KOPT-K1 (cell line): ENCODE measurements around the gene ANO3.

Experiments used
- H3K27ac ChIP-seq: fragments of 200-600 bp; sonication (generic); 2 replicates; pipeline ENCODE4 v1.5.1; 2016; ENCODE audit warnings: antibody characterized with exemption, mild to moderate bottlenecking, low read depth, low read length; ENCODE audit not compliant: poor library complexity, severe bottlenecking
- H3K36me3 ChIP-seq: fragments of 200-600 bp; sonication (generic); 2 replicates; pipeline ENCODE4 v1.5.1; 2017; ENCODE audit warnings: antibody characterized with exemption, mild to moderate bottlenecking, low read length, moderate library complexity; ENCODE audit not compliant: insufficient read depth
- H3K9me3 ChIP-seq: fragments of 200-600 bp; sonication (generic); 2 replicates; pipeline ENCODE4 v1.5.1; 2017; ENCODE audit warnings: antibody characterized with exemption, low read length, mild to moderate bottlenecking; ENCODE audit not compliant: insufficient read depth, poor library complexity, severe bottlenecking

ANO3 gene

DNA sequence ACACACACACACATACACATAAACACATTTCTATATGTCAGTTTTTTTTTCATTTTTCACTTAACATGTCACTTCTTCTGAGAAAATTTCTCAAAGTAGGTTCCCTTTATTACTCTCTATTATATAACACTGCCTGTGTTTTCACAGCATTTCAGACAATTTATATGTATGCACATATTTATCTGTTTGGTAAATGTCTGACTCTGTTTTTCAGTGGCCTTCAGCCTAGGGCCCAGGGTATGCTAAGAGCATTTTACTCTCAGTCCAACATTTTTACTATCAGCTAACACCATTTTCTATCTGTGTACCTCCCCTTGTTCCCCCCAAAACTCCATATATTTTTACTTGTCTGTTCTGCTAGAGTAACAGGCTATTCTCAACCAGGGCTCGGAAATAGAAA, 92.3 kb downstream of the ANO3 start:
- H3K27ac ChIP-seq: no peak overlapping the region
- no peaks in the 10 kb centered on the region for H3K36me3 ChIP-seq
- H3K9me3 ChIP-seq: no peaks in the 10 kb centered on the region

DNA sequence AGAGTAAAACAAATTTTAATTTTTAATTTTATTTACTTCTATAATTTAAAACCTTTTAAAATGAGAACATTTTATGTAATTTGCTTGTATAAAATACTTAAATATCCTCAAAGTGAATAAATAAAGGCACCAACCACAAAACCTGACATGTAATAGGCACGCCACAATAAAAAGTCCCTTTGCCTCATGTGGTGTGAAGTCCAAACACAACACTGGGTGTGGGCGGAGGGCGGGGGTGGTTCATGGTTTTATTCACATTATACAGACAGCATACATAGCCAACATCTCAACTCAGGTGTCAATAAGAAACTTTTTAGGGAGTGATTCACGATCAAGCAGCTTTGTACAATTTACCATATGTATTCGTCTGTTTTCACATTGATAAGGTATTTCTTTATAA, 107.9 kb downstream of the ANO3 start:
- H3K9me3 ChIP-seq: no peaks in the 10 kb centered on the region

DNA sequence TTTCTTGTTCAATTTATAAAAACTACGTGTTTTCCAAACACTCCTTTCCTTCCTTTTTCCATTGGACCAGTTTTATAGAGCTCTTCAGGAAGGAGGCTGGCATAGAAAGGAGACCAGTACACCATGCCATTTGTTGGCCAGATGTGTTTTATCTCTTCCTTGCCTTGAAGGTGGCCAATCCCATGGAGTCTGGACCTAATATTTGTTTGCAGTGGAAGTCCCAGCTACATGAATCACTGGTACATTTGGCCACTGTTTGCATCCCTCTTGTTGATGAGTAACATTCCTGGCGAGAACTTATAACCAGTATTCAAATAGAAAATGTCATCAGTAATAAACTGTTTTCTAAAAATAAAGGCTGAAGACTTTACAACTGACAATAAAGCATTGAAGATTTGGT, 110.2 kb downstream of the ANO3 start:
- Histone ChIP-seq H3K36me3 (no peaks in the 10 kb centered on the region), H3K9me3 (no peaks in the 10 kb centered on the region), H3K27ac (no peak overlapping the region)

More for the DNA sequence above, 107.9 kb downstream of the ANO3 start:
- no peaks in the 10 kb centered on the region for H3K36me3 ChIP-seq
- no peak overlapping the region for H3K27ac ChIP-seq

DNA sequence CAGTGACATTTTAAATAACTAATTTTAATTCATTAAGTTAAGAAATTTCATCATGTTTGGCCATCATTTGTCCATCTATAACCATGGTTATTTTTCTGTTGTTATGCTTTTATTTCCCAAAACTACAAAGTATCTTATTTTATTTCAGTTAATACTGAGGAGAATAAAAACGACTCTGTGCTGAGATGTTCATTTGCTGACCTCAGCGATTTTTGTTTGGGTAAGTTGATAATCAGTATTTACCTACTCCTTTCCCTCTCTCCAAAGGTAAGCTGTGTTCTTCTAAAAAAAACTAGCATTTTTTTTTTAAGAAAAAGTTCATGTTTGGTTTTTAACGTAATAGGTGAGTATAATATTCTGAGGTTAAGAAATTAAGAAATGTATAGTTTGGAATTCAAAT, 111.7 kb downstream of the ANO3 start:
- Histone ChIP-seq H3K9me3 (no peaks in the 10 kb centered on the region), H3K36me3 (no peaks in the 10 kb centered on the region), H3K27ac (no peak overlapping the region)

DNA sequence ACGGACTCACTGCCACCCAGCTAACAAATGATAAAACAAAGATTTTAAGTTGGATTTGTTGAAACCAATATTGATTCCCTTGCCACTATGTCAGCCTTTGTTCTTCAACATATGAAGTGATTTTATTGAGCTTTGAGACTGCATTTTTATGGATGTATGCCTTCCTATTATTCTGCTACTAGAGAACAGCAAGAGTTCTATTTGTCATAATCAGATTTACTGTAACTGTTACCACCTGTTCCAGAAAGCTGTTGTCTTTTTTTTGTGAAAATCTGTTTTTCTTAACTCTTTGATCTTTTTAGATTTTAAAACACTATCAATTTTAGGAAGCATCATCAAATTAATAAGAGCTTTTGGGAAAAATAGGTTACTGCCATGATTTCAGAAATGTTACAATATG, 125.7 kb downstream of the ANO3 start:
- Histone ChIP-seq H3K36me3 (no peaks in the 10 kb centered on the region), H3K27ac (no peak overlapping the region), H3K9me3 (no peaks in the 10 kb centered on the region)

DNA sequence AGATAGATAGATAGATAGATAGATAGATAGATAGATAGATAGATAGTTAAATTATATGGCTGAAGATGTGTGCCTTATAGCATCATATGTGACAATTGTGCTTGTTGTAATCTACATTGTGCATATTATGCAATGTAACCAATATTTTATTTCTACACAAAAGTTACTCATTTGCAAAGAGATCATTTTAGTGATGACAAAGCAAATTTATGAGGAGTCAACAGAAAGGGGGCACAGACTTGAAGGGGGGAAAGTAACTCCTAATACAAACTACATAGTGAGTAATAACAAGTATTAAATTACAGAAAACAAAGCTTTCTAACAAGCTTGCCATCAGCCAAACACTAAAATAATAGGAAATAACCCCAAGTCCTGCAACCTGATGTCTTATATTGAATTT, 133.3 kb downstream of the ANO3 start:
- Histone ChIP-seq H3K36me3 (no peaks in the 10 kb centered on the region), H3K9me3 (no peaks in the 10 kb centered on the region), H3K27ac (no peak overlapping the region)

DNA sequence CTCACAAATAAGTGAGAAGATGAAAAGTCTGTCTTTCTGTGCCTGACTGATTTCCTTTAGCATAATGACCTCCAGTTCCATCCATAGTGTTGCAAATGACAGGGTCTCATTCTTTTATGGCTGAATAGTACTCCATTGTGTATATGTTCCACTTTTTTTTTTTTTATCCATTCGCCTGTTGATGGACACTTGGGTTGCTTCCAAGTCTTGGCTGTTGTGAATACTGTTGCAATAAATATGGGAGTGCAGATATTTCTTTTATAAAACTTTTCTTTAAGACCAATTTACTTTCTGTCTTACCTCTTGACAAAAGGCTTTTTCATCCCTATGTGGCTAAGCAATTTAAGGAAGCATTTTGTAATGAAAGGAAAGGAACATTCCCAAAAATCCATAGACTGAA, 135.6 kb downstream of the ANO3 start:
- Histone ChIP-seq H3K27ac (no peak overlapping the region), H3K36me3 (no peaks in the 10 kb centered on the region), H3K9me3 (no peaks in the 10 kb centered on the region)

DNA sequence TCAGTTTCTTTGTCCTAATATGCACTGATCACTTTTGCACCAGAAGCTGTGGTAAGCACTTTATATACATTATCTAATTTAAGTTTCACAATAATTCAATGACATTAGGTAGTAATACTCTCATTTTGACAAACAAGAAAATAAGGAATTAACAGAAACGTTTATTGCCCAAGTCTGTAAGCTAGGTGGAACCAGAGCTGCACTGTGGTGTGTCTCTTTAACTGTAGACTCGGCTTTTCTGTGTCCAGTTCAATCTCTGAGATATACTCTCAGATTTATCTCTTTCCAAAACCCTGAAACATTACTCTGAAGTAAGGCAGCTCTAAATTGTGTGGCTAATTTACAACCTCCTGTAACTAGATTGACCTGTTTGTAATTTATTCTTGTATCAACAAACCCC, 139.1 kb downstream of the ANO3 start:
- H3K36me3 ChIP-seq: no peaks in the 10 kb centered on the region

DNA sequence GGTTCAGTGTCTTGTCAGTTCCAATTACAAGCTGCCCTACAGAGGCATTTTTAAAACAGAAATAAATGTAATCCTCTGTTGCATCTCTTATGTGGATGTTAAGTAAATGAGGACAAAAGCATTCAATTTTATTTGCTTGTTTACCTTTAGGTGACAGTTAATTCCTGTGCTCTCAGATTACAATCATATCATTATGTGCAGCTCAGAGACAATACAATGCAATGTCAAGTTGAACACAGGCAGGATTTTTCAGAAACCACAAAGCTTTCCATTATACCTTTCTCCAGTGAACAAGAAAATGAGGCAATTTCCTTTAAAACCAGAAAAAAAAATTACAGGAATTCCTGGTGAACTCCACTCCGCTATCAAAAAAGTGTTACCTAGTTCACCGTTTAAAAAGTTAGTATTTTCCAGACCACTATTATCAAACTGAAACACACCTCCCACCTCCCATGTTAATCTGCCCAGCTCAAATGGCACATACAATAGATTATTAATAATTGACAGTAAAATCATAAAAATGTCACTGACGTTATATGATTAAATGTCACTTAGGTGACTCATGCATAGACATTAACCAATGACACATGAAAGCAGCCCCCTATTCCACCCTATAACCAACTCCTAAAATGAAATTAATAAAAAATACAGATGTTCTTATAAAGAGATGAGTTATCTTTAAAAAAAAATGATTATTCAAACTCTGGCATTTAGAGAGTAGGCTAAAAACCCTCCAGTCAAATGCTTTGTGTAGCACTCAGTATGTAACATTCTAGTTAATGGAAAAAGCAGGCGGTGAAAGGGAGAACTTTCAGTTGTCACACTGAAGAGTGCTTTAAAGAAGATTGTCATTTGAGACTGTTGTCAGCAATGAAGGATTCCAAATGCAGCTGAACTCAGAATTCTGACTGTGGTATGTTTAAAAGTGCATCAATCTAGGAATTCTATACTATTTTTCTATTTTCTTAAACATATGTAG, 141.6 kb downstream of the ANO3 start:
- H3K27ac ChIP-seq: no peak overlapping the region

More for the DNA sequence above, 139.1 kb downstream of the ANO3 start:
- Histone ChIP-seq H3K9me3 (no peaks in the 10 kb centered on the region), H3K27ac (no peak overlapping the region)

DNA sequence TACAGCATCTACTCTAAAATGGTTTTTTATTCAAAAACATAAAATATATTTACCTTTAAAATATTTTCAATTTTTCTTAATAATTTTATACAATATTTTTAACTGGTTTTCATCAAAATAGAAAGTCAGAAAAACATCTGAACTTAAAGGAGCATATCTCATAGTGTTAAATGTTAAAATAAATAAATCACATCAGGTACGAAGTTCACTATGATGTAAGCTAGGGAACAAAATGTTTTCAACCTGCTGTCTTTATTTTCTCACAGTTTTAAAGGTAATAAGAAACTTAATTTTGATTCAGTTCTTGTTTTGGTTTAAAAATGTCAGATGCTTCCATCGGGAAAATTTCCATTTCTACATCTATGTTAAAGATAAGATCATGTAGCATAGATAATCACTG, 142.5 kb downstream of the ANO3 start:
- H3K27ac ChIP-seq: no peak overlapping the region
- no peaks in the 10 kb centered on the region for H3K36me3 ChIP-seq
- no peaks in the 10 kb centered on the region for H3K9me3 ChIP-seq

More for the DNA sequence above, 141.6 kb downstream of the ANO3 start:
- Histone ChIP-seq H3K9me3 (no peaks in the 10 kb centered on the region), H3K36me3 (no peaks in the 10 kb centered on the region)

DNA sequence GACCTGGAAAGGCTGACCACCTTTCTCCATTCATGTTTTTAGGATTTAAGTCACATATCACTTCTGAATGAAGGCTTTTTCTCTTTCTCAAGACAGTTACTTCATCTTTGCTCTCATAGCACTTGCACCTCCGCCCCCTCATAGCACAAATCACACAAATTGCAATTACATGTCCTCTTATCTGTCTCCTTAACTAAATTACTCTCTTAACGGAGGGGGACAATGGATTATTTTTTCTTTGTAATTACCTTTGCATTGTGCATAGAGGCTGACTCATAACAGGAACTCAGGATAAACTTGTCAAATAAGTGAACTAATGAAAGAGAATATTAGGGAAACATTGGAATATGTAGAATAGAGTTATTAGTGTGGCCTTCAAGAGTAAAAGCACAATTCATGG, 145.5 kb downstream of the ANO3 start:
- no peaks in the 10 kb centered on the region for H3K36me3 ChIP-seq
- no peak overlapping the region for H3K27ac ChIP-seq
- H3K9me3 ChIP-seq: no peaks in the 10 kb centered on the region

DNA sequence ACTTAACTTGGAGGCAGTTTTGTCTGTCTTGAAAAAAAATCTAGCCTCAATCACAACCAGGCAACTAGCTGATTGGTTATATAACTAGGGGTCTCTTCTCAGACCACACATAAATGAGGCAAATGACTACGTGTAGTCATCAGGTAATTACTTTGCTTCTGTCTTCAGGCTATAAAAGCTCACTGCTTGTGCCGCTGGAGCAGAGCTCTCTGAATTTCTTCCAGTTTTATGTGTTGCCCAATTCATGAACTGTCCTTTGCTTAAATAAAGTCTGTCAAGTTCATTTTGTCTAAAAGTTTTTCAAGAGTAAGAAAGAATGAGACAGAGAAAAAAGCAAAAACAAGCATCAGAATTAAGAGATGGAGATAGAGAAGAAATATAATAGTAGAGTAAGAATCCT, 146.8 kb downstream of the ANO3 start:
- no peaks in the 10 kb centered on the region for H3K9me3 ChIP-seq
- no peak overlapping the region for H3K27ac ChIP-seq
- no peaks in the 10 kb centered on the region for H3K36me3 ChIP-seq

DNA sequence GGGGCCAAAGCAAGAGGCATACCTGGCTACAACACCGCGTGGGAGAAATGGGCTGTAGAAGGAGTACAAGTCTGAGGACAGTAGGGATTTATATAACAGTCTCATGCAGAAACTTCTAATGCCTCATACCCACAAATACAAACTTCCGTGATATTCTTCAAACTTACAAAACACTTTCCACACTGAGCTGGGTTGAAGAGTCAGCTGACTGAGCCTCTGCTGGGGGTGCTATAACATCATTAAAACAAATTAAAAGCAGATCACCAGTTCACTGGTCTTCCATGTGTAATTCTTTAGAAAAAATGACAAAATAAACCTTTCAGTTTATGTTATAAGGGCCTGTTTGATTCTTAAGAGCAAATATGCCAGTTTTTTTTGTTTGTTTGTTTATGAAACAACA, 148.1 kb downstream of the ANO3 start:
- Histone ChIP-seq H3K9me3 (peaks cover 5% of the 10 kb centered on the region), H3K27ac (no peak overlapping the region), H3K36me3 (no peaks in the 10 kb centered on the region)

DNA sequence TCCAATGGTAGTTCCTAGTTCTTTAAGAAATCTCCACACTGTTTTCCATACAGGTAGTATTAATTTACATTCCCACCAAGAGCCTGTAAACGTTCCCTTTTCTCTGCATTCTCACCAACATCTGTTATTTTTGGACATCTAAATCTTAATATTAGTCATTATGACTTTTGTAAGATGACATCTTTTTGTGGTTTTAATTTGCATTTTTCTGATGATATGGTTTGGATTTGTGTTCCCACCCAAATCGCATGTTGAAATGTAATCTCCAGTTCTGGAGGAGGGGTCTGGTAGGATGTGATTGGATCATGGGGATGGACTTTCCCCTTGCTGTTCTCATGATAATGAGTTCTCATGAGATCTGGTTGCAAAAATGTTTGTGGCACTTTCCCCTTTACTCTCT, 151.2 kb downstream of the ANO3 start:
- no peak overlapping the region for H3K27ac ChIP-seq
- no peaks in the 10 kb centered on the region for H3K36me3 ChIP-seq
- peaks cover 5% of the 10 kb centered on the region for H3K9me3 ChIP-seq

DNA sequence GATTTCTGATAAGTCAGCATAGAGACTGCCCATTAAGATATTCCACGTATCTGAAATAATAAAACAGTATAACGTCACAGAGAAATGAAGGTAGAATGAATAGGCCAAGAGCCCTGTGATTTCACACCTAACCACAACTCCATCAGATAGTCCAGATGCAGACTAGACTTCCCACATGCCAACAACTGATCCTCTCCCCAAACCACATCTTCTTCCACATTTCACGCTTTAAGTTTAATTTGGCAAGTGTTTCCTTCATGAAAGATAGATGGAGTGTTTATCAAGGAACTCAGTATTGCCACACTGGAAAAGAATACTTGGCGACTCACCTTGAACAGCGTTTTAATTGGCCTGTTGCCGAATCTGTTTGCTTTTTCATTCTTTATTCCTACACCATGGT, 158.6 kb downstream of the ANO3 start:
- peaks cover 9% of the 10 kb centered on the region for H3K9me3 ChIP-seq
- no peaks in the 10 kb centered on the region for H3K36me3 ChIP-seq
- H3K27ac ChIP-seq: no peak overlapping the region

DNA sequence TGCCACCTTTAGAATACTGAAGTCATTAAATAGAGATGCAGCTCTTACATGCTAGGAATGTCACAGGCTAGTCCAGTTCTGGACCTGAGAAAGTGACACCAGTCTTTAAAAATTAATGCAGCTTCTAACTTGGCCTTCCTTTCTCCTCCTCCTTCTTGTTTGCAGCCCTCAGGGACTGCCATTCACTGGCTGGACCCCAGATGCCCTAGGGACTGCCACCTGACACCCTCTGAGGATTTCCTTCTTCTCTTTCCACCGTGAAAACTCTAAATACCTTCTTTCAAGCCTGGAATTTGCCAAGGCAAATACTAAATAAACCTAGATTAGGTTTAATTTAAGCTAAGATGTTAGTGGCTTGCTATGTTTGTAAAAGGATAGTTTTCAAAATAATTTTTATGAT, 161.7 kb downstream of the ANO3 start:
- H3K27ac ChIP-seq: no peak overlapping the region
- peaks cover 9% of the 10 kb centered on the region for H3K9me3 ChIP-seq
- no peaks in the 10 kb centered on the region for H3K36me3 ChIP-seq
